Lung (tissue), 12 donors: Measurements from ENCODE around the gene UGT1A4. TPM values are rescaled to one million over a fixed set of nuclear protein-coding genes. Genes with fewer than 3 reads are reported as not detected.
A peak's percentile ranks its signal among the peaks of the same experiment; 100 is the strongest.

Source experiments
- ATAC-seq: fragments of 200-7000 bp; cut with Tn5 transposase; one replicate; pipeline ENCODE4 v1.9.1; 2020; ENCODE audit warnings: moderate number of reproducible peaks; ENCODE audit not compliant: insufficient read depth, low FRiP score
- DNase-seq, 3 donors: peaks; one replicate each; pipeline ENCODE4 v3.0.0-alpha.2; 2013 to 2017
- H3K27ac ChIP-seq, 2 donors: one replicate each; pipeline ENCODE4 v1.5.1; 2013; ENCODE audit warnings: mild to moderate bottlenecking in 2 of 2, moderate library complexity in 2 of 2, control low read depth in 1 of 2, inconsistent platforms in 1 of 2, low read depth in 1 of 2, low read length in 1 of 2
- H3K27me3 ChIP-seq, 3 donors: one replicate each; pipeline ENCODE4 v1.5.1; 2013; ENCODE audit warnings: low read length in 2 of 3; ENCODE audit not compliant: control insufficient read depth in 3 of 3, insufficient read depth in 3 of 3
- H3K36me3 ChIP-seq, 4 donors: one replicate each; pipeline ENCODE4 v1.5.1; 2013; ENCODE audit warnings: low read length in 4 of 4, mild to moderate bottlenecking in 1 of 4, moderate library complexity in 1 of 4; ENCODE audit not compliant: control insufficient read depth in 4 of 4, insufficient read depth in 4 of 4
- H3K4me1 ChIP-seq, 5 donors: one replicate each; pipeline ENCODE4 v1.5.1; 2013; ENCODE audit warnings: low read length in 5 of 5, mild to moderate bottlenecking in 2 of 5, moderate library complexity in 1 of 5; ENCODE audit not compliant: control insufficient read depth in 5 of 5, insufficient read depth in 5 of 5
- H3K4me3 ChIP-seq: one replicate; pipeline ENCODE4 v1.5.1; 2013; ENCODE audit warnings: mild to moderate bottlenecking, control low read depth, moderate library complexity
- H3K9ac ChIP-seq, 2 donors: one replicate each; pipeline ENCODE4 v1.5.1; 2013; ENCODE audit warnings: low read length in 2 of 2, control low read depth in 1 of 2; ENCODE audit not compliant: insufficient read depth in 1 of 2
- H3K9me3 ChIP-seq, 4 donors: one replicate each; pipeline ENCODE4 v1.5.1; 2013; ENCODE audit warnings: low read length in 3 of 4, mild to moderate bottlenecking in 1 of 4, moderate library complexity in 1 of 4; ENCODE audit not compliant: control insufficient read depth in 4 of 4, insufficient read depth in 3 of 4
- CTCF ChIP-seq: IDR thresholded peaks from 2 replicates; pipeline ENCODE4 v1.5.1; 2012; ENCODE audit warnings: mild to moderate bottlenecking; ENCODE audit errors: control extremely low read depth, extremely low read depth
- WGBS, 2 donors: extraction: QIAGEN DNeasy Blood & Tissue Kit; methylation state at CpG; one replicate each; pipeline ENCODE4 v1.1.7; 2013; 5-methylcytosine and 5-hydroxymethylcytosine counted together
- polyA plus RNA-seq, 2 donors: library from polyadenylated mRNA; stranded (reverse); fragments of 200-250 nt; gene quantifications; one replicate each; pipeline ENCODE4 v1.2.1, GENCODE V29; 2013
- total RNA-seq, 2 donors: library from RNA; depleted of rRNA in 1 of 2; stranded (reverse); fragments of >200 nt in 1 of 2; gene quantifications; one replicate each; pipeline ENCODE4 v1.2.1, GENCODE V29; 2014 to 2021
- donor health status: control.
- donor health status: control.
- donor health status: Bipolar disorder and iron deficiency.
- donor health status: healthy.
- donor health status: DM: yes; HTN: yes; CAD: no.

Gene UGT1A4
- total and polyA plus RNA-seq, 4 donors: 0.02 to 0.55 (median 0.21) TPM; not detected in 1

- H3K4me3 ChIP-seq: no peak overlapping the region
- ATAC-seq (no peak), DNase-seq (peak; percentile 44 to 82 (median 77))
- H3K4me1 ChIP-seq: peaks cover 0 to 11% (median 0%) of the 10 kb centered on the region in 5 donors
- TF ChIP-seq CTCF: no peak
- H3K36me3 ChIP-seq: no peaks in the 10 kb centered on the region
- no peak overlapping the region for H3K9ac ChIP-seq
- 3 to 5% methylated on average over 3 of the region's 3 CpGs for WGBS, 2 donors
- no peak overlapping the region for H3K27ac ChIP-seq
- no peaks in the 10 kb centered on the region for H3K27me3 ChIP-seq
- H3K9me3 ChIP-seq: no peaks in the 10 kb centered on the region
Observed at GRCh38 chr2:233689501-233689900, 29.0 kb upstream of the UGT1A4 start.

DNA sequence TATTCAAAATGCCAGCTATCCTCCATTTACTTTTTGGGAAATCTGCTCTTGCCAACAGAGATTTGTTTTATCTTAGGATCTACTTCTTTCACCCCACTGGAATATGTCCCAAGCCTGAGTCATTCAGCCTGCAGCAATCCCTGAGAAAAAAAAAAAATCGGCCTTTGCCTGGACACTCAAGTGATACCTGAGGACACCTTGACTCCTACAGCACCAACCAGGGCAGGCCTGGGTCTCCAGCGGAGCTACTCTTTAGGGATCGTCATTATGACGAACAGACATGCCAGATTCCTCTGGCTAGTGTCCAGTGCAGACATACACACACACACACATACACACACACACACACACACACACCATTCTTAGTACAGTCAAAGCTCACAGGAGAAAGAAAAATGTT, 28.1 kb upstream of the UGT1A4 start:
- Histone ChIP-seq H3K27me3 (no peaks in the 10 kb centered on the region), H3K27ac (no peak overlapping the region), H3K9ac (no peak overlapping the region), H3K4me1 (peaks cover 0 to 11% (median 0%) of the 10 kb centered on the region in 5 donors), H3K4me3 (no peak overlapping the region), H3K36me3 (no peaks in the 10 kb centered on the region), H3K9me3 (no peaks in the 10 kb centered on the region)
- peak; percentile 20 to 30 (median 28) for DNase-seq
- WGBS, 2 donors: 65 to 90% methylated on average over 4 of the region's 4 CpGs
- TF ChIP-seq CTCF: no peak
- no peak for ATAC-seq

GRCh38 chr2:233691443-233692433, 26.8 kb upstream of the UGT1A4 start:
- no peak for ATAC-seq
- TF ChIP-seq CTCF: no peak
- Histone ChIP-seq H3K36me3 (no peaks in the 10 kb centered on the region), H3K9ac (no peak overlapping the region), H3K27ac (no peak overlapping the region), H3K4me3 (no peak overlapping the region), H3K4me1 (peaks cover 0 to 11% (median 0%) of the 10 kb centered on the region in 5 donors), H3K27me3 (no peaks in the 10 kb centered on the region), H3K9me3 (no peaks in the 10 kb centered on the region)
- DNase-seq: no peak
- 86 to 89% methylated on average over 11 of the region's 11 CpGs for WGBS, 2 donors
